ENCODE data around the gene UBA52. TPM values are rescaled to one million over a fixed set of nuclear protein-coding genes. Genes with fewer than 3 reads are reported as not detected.

The UBA52 gene
- total and polyA plus RNA-seq, 2 experiments from 2014 or later: 390 to 457 TPM

DNA sequence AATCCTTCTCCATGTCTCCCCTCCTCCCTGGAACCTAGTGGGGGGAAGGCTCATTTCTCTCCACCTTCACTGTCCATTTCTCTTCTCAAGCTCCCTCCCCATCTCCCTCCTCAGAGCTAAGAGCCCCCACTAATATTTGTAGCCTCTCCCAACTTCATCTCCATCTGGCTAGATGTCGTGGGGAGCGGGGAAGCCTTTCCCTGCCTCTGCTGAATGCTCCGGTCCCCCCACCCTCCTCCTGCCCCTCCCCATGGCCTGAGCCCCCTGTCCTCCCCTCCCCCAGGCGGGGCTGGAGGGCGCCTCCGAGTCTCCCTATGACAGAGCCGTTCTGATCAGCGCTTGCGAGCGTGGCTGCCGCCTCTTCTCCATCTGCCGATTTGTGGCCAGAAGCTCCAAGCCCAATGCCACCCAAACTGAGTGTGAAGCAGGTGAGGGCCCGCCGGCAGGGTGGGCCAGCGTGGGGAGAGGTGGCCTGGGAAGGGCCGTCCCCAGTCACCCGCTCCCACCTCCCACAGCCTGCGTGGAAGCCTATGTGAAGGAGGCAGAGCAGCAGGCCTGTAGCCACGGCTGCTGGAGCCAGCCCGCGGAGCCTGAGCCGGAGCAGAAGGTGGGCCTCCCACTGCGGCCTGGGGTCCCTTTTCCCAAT lies 42.1 kb downstream of the UBA52 start:
- Histone ChIP-seq H3K4me1 (ENCODE audit: low read depth) (peaks cover 15% of the 10 kb centered on the region), H3K27me3 (peaks cover 75% of the 10 kb centered on the region), H3K27ac (no peak overlapping the region), H3K4me3 (no peak overlapping the region), H3K9me3 (ENCODE audit: low read depth) (no peaks in the 10 kb centered on the region), H3K36me3 (no peaks in the 10 kb centered on the region)
- TF ChIP-seq, protein P1, sequence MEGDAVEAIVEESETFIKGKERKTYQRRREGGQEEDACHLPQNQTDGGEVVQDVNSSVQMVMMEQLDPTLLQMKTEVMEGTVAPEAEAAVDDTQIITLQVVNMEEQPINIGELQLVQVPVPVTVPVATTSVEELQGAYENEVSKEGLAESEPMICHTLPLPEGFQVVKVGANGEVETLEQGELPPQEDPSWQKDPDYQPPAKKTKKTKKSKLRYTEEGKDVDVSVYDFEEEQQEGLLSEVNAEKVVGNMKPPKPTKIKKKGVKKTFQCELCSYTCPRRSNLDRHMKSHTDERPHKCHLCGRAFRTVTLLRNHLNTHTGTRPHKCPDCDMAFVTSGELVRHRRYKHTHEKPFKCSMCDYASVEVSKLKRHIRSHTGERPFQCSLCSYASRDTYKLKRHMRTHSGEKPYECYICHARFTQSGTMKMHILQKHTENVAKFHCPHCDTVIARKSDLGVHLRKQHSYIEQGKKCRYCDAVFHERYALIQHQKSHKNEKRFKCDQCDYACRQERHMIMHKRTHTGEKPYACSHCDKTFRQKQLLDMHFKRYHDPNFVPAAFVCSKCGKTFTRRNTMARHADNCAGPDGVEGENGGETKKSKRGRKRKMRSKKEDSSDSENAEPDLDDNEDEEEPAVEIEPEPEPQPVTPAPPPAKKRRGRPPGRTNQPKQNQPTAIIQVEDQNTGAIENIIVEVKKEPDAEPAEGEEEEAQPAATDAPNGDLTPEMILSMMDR (IDR thresholded peaks at IDR 0.05; ENCODE audit: low read depth, low read length): no peak
- no peak for DNase-seq (ENCODE audit: low read depth in 1 of 2, low spot score in 1 of 2)

DNA sequence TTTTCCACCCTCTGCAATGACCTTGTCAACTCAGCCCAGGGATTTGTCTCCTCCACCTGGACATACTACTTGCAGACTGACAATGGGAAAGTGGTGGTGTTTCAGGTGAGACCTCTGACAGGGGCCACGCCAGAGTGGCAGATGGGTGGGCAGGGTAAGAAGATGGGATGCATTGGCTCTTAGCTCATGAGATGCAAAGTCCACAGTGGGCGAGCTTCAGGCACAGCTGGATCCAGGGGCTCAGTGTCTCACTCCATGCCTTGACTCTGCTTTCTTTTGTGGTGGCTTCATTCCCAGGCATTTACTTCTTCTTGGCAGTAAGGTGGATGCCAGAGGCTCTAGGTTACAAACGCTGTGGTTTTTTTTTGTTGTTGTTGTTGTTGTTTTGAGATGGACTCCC lies 44.4 kb downstream of the UBA52 start:
- no peak overlapping the region for H3K4me3 ChIP-seq
- H3K36me3 ChIP-seq: no peaks in the 10 kb centered on the region
- H3K27me3 ChIP-seq: peaks cover 55% of the 10 kb centered on the region
- TF ChIP-seq, protein P1 (IDR thresholded peaks at IDR 0.05; ENCODE audit: low read depth, low read length): no peak
- peaks cover 9% of the 10 kb centered on the region for H3K4me1 ChIP-seq (ENCODE audit: low read depth)
- DNase-seq (ENCODE audit: low read depth in 1 of 2, low spot score in 1 of 2): no peak
- H3K9me3 ChIP-seq (ENCODE audit: low read depth): no peaks in the 10 kb centered on the region
- H3K27ac ChIP-seq: no peak overlapping the region

DNA sequence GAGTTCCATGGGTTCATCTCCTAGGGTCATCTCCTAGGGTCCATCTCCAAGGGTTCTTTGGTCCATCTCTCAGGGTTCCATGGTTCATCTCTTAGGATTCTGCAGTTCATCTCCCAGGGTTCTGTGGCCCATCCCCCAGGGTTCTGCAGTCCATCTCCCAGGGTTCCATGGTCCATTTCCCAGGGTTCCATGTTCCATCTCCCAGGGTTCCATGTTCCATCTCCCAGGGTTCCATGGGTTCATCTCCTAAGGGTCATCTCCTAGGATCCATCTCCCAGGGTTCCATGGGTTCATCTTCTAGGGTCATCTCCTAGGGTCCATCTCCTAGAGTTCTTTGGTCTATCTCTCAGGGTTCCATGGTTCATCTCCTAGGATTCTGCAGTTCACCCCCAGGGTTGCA lies 45.9 kb downstream of the UBA52 start:
- TF ChIP-seq, protein P1 (IDR thresholded peaks at IDR 0.05; ENCODE audit: low read depth, low read length): no peak
- H3K27me3 ChIP-seq: peaks cover 40% of the 10 kb centered on the region

DNA sequence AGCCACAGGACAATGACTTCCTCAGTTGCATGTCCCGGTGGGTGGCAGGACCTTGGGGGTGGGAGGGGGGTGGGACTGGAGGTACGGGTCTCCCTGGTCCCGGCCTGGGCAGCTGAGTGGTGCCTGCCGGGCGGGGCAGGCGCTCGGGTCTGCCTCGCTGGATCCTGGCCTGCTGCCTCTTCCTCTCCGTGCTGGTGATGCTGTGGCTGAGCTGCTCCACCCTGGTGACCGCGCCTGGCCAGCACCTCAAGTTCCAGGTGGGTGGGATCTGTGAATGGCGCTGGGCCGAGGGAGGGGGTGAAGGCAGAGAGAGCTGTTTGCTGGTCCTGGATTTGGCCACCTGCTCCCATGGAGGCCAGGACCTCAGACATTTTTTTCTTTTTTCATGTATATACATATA lies 46.6 kb downstream of the UBA52 start:
- Histone ChIP-seq H3K9me3 (ENCODE audit: low read depth) (no peaks in the 10 kb centered on the region), H3K27me3 (peaks cover 33% of the 10 kb centered on the region), H3K27ac (no peak overlapping the region), H3K36me3 (no peaks in the 10 kb centered on the region), H3K4me1 (ENCODE audit: low read depth) (no peaks in the 10 kb centered on the region), H3K4me3 (no peak overlapping the region)
- TF ChIP-seq, protein P1 (IDR thresholded peaks at IDR 0.05; ENCODE audit: low read depth, low read length): no peak
- no peak for DNase-seq (ENCODE audit: low read depth in 1 of 2, low spot score in 1 of 2)

More for the DNA sequence above, 45.9 kb downstream of the UBA52 start:
- Histone ChIP-seq H3K36me3 (no peaks in the 10 kb centered on the region), H3K9me3 (ENCODE audit: low read depth) (no peaks in the 10 kb centered on the region), H3K4me3 (no peak overlapping the region), H3K4me1 (ENCODE audit: low read depth) (peaks cover 5% of the 10 kb centered on the region), H3K27ac (no peak overlapping the region)
- no peak for DNase-seq (ENCODE audit: low read depth in 1 of 2, low spot score in 1 of 2)

DNA sequence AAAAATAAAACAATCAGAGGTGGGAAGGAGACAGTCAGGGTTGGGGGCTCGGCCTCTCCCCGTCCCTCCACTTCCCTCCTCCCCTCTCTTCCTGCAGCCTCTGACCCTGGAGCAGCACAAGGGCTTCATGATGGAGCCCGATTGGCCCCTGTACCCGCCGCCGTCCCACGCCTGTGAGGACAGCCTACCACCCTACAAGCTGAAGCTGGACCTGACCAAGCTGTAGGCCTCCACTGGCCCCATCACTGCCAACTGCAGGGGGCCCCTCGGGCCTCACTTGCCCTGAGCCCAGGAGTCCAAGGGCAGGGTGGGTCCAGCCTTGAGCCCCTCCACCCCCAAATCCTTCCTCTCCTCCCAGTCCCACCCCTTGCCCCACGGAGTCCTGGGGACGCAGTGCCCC lies 48.7 kb downstream of the UBA52 start:
- H3K4me1 ChIP-seq (ENCODE audit: low read depth): no peaks in the 10 kb centered on the region
- no peak overlapping the region for H3K4me3 ChIP-seq
- TF ChIP-seq, protein P1 (IDR thresholded peaks at IDR 0.05; ENCODE audit: low read depth, low read length): no peak
- no peak for DNase-seq (ENCODE audit: low read depth in 1 of 2, low spot score in 1 of 2)
- no peaks in the 10 kb centered on the region for H3K9me3 ChIP-seq (ENCODE audit: low read depth)
- H3K27me3 ChIP-seq: peaks cover 13% of the 10 kb centered on the region
- no peaks in the 10 kb centered on the region for H3K36me3 ChIP-seq
- H3K27ac ChIP-seq: no peak overlapping the region
